IMR-90 (cell line): ENCODE data around the gene TRIO. TPM values are rescaled to one million over a fixed set of nuclear protein-coding genes. Genes with fewer than 3 reads are reported as not detected.

Experiments used
- ATAC-seq: fragments of 200-7000 bp; cut with Tn5 transposase; 2 replicates; pipeline ENCODE4 v1.9.1; 2020; ENCODE audit warnings: low read depth, mild to moderate bottlenecking, moderate library complexity
- BruUV-seq: library from RNA; stranded (reverse); fragments of 400-500 nt; replicated peaks from 2 replicates; lab custom pipeline; 2021; lab: Mats Ljungman, UMichigan
- CTCF ChIA-PET: fragments of 300-600 bp; formaldehyde crosslinking; extraction: SDS; loops from one replicate; lab custom pipeline; 2021; ENCODE audit warnings: antibody characterized with exemption; lab: Yijun Ruan, JAX
- POLR2A ChIA-PET: fragments of 300-600 bp; sonication (Branson Sonifier 250); formaldehyde crosslinking; loops from one replicate; lab custom pipeline; 2022; ENCODE audit warnings: antibody characterized with exemption; ENCODE audit not compliant: unreplicated experiment; lab: Charles Lee
- DNase-seq: peaks from one replicate; pipeline ENCODE4 v3.0.0; 2013
- H2AFZ ChIP-seq: replicated peaks from 2 replicates; pipeline ENCODE3; 2013; ENCODE audit warnings: low read length, mild to moderate bottlenecking; ENCODE audit not compliant: poor library complexity
- H2AK5ac ChIP-seq: 2 replicates; pipeline ENCODE4 v1.6.1; 2013; ENCODE audit warnings: low read depth, low read length, inconsistent platforms
- H2AK9ac ChIP-seq: replicated peaks from 2 replicates; pipeline ENCODE3; 2013; ENCODE audit warnings: mild to moderate bottlenecking, low read depth, low read length, moderate library complexity; ENCODE audit not compliant: poor library complexity
- H2BK120ac ChIP-seq: 2 replicates; pipeline ENCODE4 v1.6.1; 2013; ENCODE audit warnings: low read depth, low read length, inconsistent platforms
- H2BK15ac ChIP-seq: 3 replicates; pipeline ENCODE4 v1.6.1; 2013; ENCODE audit warnings: low read depth, low read length, inconsistent platforms
- H2BK20ac ChIP-seq: 2 replicates; pipeline ENCODE4 v1.6.1; 2013; ENCODE audit warnings: low read depth, mild to moderate bottlenecking, inconsistent platforms, low read length, moderate library complexity
- H2BK5ac ChIP-seq: 2 replicates; pipeline ENCODE4 v1.6.1; 2013; ENCODE audit warnings: mild to moderate bottlenecking, low read depth, low read length, inconsistent platforms; ENCODE audit not compliant: poor library complexity, severe bottlenecking
- H3K14ac ChIP-seq: replicated peaks from 2 replicates; pipeline ENCODE4 v1.6.1; 2013; ENCODE audit warnings: low read depth, low read length, inconsistent platforms
- H3K18ac ChIP-seq: 2 replicates; pipeline ENCODE4 v1.6.1; 2013; ENCODE audit warnings: low read depth, low read length, control low read depth
- H3K23ac ChIP-seq: 2 replicates; pipeline ENCODE4 v1.6.1; 2013; ENCODE audit warnings: low read depth, low read length, inconsistent platforms
- H3K27ac ChIP-seq: 2 replicates; pipeline ENCODE4 v1.5.1; 2013; ENCODE audit warnings: mild to moderate bottlenecking, control low read depth, low read length; ENCODE audit not compliant: insufficient read depth
- H3K27me3 ChIP-seq: 2 replicates; pipeline ENCODE4 v1.6.1; 2013; ENCODE audit warnings: low read length; ENCODE audit not compliant: control insufficient read depth, insufficient read depth
- H3K36me3 ChIP-seq: 2 replicates; pipeline ENCODE4 v1.6.1; 2013; ENCODE audit warnings: low read length, mixed read lengths; ENCODE audit not compliant: control insufficient read depth, insufficient read depth
- H3K4ac ChIP-seq: 2 replicates; pipeline ENCODE4 v1.6.1; 2013; ENCODE audit warnings: low read depth, low read length, inconsistent platforms
- H3K4me1 ChIP-seq: 2 replicates; pipeline ENCODE4 v1.6.1; 2013; ENCODE audit warnings: low read length, mixed read lengths; ENCODE audit not compliant: control insufficient read depth, insufficient read depth
- H3K4me2 ChIP-seq: 2 replicates; pipeline ENCODE4 v1.6.1; 2013; ENCODE audit warnings: low read depth, mild to moderate bottlenecking, control low read depth, low read length, moderate library complexity
- H3K4me3 ChIP-seq: 2 replicates; pipeline ENCODE4 v1.5.1; 2013; ENCODE audit warnings: low read depth, mild to moderate bottlenecking, control low read depth, low read length, moderate library complexity; ENCODE audit not compliant: insufficient read depth
- H3K56ac ChIP-seq: 2 replicates; pipeline ENCODE4 v1.6.1; 2013; ENCODE audit warnings: low read length, inconsistent platforms; ENCODE audit not compliant: insufficient read depth; ENCODE audit errors: extremely low read depth
- H3K79me1 ChIP-seq, 2 experiments: 2 replicates each; pipeline ENCODE4 v1.6.1; 2013; ENCODE audit warnings: low read length in 2 of 2, inconsistent platforms in 1 of 2, low read depth in 1 of 2
- H3K9ac ChIP-seq: 2 replicates; pipeline ENCODE4 v1.6.1; 2013; ENCODE audit warnings: low read depth, low read length, control low read depth
- H3K9me1 ChIP-seq: 2 replicates; pipeline ENCODE4 v1.6.1; 2013; ENCODE audit warnings: low read length, inconsistent platforms; ENCODE audit not compliant: insufficient read depth
- H3K9me3 ChIP-seq: 2 replicates; pipeline ENCODE4 v1.6.1; 2013; ENCODE audit warnings: low read length; ENCODE audit not compliant: control insufficient read depth, insufficient read depth
- H4K20me1 ChIP-seq: 2 replicates; pipeline ENCODE4 v1.6.1; 2013; ENCODE audit warnings: low read length, inconsistent platforms; ENCODE audit not compliant: insufficient read depth
- H4K5ac ChIP-seq: 2 replicates; pipeline ENCODE4 v1.6.1; 2013; ENCODE audit warnings: mild to moderate bottlenecking, low read depth, low read length, control low read depth
- H4K8ac ChIP-seq, 2 experiments: 2 replicates each; pipeline ENCODE4 v1.6.1; 2013; ENCODE audit warnings: low read depth in 2 of 2, low read length in 2 of 2, control low read depth in 1 of 2, inconsistent platforms in 1 of 2
- H4K91ac ChIP-seq: 2 replicates; pipeline ENCODE4 v1.6.1; 2013; ENCODE audit warnings: low read depth, low read length, inconsistent platforms; ENCODE audit not compliant: insufficient read depth
- CEBPB ChIP-seq: IDR thresholded peaks from 2 replicates; pipeline ENCODE4 v1.6.1; 2012; ENCODE audit warnings: low read depth, low read length, improper control_type of control experiment
- MAZ ChIP-seq: IDR thresholded peaks from 2 replicates; pipeline ENCODE4 v1.6.1; 2012; ENCODE audit warnings: low read depth, mild to moderate bottlenecking, low read length, improper control_type of control experiment, moderate library complexity, borderline replicate concordance
- WGBS, 2 experiments: methylation state at CpG; one replicate each; pipeline versions ENCODE4 v1.1.5 to v1.1.7; 2013; ENCODE audit warnings: missing lambda C conversion rate in 2 of 2; ENCODE audit not compliant: insufficient read length in 1 of 2; ENCODE audit errors: extremely low coverage in 2 of 2; 5-methylcytosine and 5-hydroxymethylcytosine counted together
- dilution Hi-C: fragments of 300-500 bp; cut with HindIII; formaldehyde crosslinking; loops from one replicate; pipeline ENCODE4 v1.14.3; 2018; ENCODE audit warnings: low sequenced_read_pairs; ENCODE audit not compliant: unreplicated experiment
- in situ Hi-C: fragments of 300-500 bp; cut with MboI; formaldehyde crosslinking; loops from 3 replicates; pipeline ENCODE4 v1.14.3; 2019; ENCODE audit warnings: low sequenced_read_pairs, inconsistent platforms, mixed read lengths
- intact Hi-C: fragments of 100-400 bp; cut with micrococcal nuclease; formaldehyde crosslinking; loops from 2 replicates; pipeline ENCODE4 v1.10.0; 2022
- polyA plus RNA-seq, 3 experiments: library from polyadenylated mRNA; depleted of rRNA; stranded (reverse); fragments of >200 nt; gene quantifications; 2 replicates each; pipeline ENCODE4 v1.2.3, GENCODE V29; 2012; ENCODE audit warnings: low replicate concordance in 1 of 3
- total RNA-seq: library from RNA; depleted of rRNA; stranded (reverse); fragments of >200 nt; gene quantifications from 2 replicates; pipeline ENCODE4 v1.2.3, GENCODE V29; 2012

TRIO gene
- total and polyA plus RNA-seq, 2 of the 4 experiments (the other 2 are of a cell fraction), result 206 to 522 TPM

DNA sequence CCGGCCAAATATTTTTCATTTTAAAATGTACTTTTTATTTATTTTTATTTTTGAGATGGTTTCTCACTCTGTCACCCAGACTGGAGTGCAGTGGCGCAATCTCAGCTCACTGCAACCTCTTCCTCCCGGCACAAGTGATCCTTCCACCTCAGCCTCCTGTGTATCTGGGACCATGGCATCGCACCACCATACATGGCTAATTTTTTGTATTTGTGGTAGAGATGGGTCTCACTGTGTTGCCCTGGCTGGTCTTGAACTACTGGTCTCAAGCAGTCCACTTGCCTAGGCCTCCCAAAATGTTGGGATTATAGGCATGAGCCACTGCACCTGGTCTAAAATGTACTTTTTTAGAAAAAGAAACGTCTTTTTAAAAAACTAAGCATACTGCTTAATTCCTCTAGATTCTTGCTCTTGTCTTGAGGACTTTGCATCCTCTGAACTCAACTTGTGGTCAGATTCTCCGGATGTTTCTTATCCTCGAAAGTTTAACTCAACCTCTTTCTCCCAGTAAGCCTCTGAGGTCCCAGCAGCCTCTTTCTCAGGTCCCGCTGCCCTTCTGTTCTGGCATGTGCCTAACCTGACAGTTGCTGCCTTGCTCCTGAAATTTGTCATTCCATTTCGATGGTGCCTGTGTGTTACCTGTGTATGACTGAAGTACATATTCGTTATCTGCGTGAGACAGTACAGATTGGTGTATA, 63.0 kb downstream of the TRIO start:
- Histone ChIP-seq H3K27ac (peak overlapping the region; percentile 95), H3K14ac (peak overlapping the region; percentile 96), H3K18ac (peak overlapping the region; percentile 99), H3K79me1 (peaks cover 3 to 27% of the 10 kb centered on the region in 2 experiments; a peak in 2 of 4 replicates), H2BK120ac (peak overlapping the region; percentile 87), H3K4me3 (no peak overlapping the region), H2BK15ac (peak overlapping the region; percentile 84), H3K9ac (peak overlapping the region; percentile 50; the same call in 1 of the 2 replicates), H3K4me2 (peak overlapping the region; percentile 44; the same call in 1 of the 2 replicates), H2BK5ac (peak overlapping the region; percentile 99), H3K9me3 (no peaks in the 10 kb centered on the region), H3K23ac (peak overlapping the region; percentile 95), H4K8ac (peak overlapping the region; percentile 83 to 92), H3K9me1 (peaks cover 33% of the 10 kb centered on the region), H4K5ac (peak overlapping the region; percentile 93), H2AK9ac (no peak overlapping the region), H3K56ac (peak overlapping the region; percentile 57), H3K27me3 (no peaks in the 10 kb centered on the region), H3K36me3 (peaks cover 10% of the 10 kb centered on the region), H3K4me1 (peaks cover 40% of the 10 kb centered on the region), H3K4ac (peak overlapping the region; percentile 96), H2AK5ac (peak overlapping the region; percentile 99), H2AFZ (no peak overlapping the region), H2BK20ac (peak overlapping the region; percentile 83), H4K91ac (peak overlapping the region; percentile 94), H4K20me1 (peaks cover 92% of the 10 kb centered on the region)
- dilution Hi-C loops (no loop called here), intact Hi-C loops (loop anchor here (5.0 kb wide), 1 partner anchor 219 kb away; no protein-coding TSS in a partner anchor), in situ Hi-C loops (no loop called here)
- peak; percentile 46; the same call in 1 of the 2 replicates for TF ChIP-seq CEBPB
- no peak for TF ChIP-seq MAZ
- DNase-seq (no peak), ATAC-seq (no peak)
- POLR2A ChIA-PET, result no interaction called here
- no TSS peak for BruUV-seq
- CTCF ChIA-PET, result interaction anchor here (0.8 kb wide), 1 partner anchor 50 kb away, joined by 3 read pairs; no protein-coding TSS in a partner anchor
- 100% methylated on average over 2 of the region's 11 CpGs; no CpG with 5 or more reads in 1 of the 2 experiments for WGBS, 2 experiments
